H4 (cell line): ENCODE data around the gene MS4A2. TPM values are rescaled to one million over a fixed set of nuclear protein-coding genes. Genes with fewer than 3 reads are reported as not detected.
"Not testable (repeated sequence)": the region's sequence is repeated elsewhere in the genome, so short reads cannot be mapped to it uniquely, and the experiment has no call there.

ENCODE experiments used
- DNase-seq: peaks from one replicate; pipeline ENCODE4 v3.0.0-alpha.2; 2015; ENCODE audit warnings: low spot score
- total RNA-seq: library from RNA; depleted of rRNA; stranded (reverse); fragments of >200 nt; shearing (Covaris generic); gene quantifications from 2 replicates; pipeline ENCODE4 v1.2.3, GENCODE V29; 2014

MS4A2 gene
- total RNA-seq, 1 experiment from 2014 or later = not detected

DNA sequence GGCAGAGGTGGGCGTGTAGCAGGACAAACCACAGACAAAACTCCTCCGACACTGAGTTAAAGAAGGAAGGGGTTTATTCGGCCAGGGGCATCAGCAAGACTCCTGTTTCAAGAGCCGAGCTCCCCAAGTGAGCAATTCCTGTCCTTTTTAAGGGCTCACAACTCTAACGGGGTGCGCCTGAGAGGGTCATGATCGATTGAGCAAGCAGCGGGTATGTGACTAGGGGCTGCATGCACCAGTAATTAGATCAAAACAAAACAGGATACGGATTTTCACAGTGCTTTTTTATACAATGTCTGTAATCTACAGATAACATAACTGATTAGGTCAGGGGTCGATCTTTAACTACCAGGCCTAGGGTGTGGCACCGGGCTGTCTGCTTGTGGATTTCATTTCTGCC lies 12.9 kb downstream of the MS4A2 start:
- not testable (repeated sequence) for DNase-seq

- DNase-seq = not testable (repeated sequence)
These were observed 16.1 kb downstream of the MS4A2 start for GRCh38 chr11:60104471-60105115.

DNA sequence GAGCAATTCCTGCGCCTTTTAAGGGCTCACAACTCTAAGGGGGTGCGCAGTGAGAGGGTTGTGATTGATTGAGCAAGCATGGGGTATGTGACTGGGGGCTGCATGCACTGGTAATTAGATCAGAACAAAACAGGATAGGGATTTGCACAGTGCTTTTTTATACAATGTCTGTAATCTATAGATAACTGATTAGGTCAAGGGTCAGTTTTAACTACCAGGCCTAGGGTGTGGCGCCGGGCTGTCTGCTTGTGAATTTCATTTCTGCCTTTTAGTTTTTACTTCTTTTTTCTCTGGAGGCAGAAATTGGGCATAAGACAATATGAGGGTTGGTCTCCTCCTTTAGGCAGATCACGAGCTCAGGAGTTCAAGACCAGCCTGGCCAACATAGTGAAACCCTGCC lies 20.2 kb downstream of the MS4A2 start:
- not testable (repeated sequence) for DNase-seq

DNA sequence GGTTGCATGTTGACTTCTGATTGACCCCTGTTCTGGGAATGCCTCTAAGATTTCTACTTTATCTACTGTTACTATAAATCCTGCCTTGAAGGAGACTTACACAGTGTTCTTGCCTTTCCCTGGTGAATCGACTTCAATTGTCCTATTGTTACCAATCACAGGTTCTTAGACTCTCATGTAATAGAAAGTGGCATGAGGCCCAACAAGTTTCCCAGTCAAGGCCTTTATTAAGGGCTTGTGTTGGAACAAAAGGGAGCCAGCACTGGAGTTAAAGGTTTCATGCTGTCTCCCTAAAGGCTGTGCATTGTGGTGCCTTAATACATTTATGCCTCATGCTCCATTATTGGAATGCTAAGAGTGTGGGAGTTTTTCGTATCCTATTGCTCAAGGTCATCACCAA lies 23.3 kb downstream of the MS4A2 start:
- DNase-seq = no peak

DNA sequence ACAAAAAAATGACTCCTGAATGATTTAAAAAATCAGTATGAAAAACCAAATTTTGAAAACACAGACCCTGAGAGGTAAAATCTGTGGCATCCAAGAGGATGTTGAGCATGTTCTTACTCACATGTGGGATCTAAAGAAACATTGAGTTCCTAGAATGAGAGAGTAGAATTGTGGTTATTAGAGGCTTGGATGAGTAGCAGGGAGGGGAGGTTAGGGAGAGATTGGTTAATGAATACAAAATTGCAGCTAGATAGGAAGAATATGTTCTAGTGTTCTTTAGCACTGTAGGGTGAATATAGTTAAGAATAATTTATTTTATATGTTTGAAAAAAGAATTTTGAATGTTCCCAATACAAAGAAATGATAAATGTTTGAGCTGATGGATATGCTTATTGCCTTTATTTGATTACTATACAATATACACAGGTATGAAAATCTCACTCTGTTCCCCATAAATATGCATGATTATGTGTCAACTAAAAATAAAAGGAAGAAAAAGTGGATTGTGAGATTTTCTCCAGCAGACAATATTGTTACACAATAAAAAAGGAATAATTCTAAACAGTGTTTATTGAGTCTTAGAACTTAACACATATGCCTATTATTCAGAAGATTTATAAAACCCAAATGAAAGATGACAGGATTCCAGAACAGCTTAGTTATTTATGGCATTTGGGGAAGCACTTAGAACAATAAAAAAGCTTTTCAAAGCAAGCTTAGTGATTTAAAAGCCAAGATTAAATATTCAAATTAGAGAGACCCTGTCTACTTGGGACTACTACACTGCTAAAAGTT lies 28.7 kb downstream of the MS4A2 start:
- DNase-seq = no peak

- no peak for DNase-seq
These were observed 29.9 kb downstream of the MS4A2 start for GRCh38 chr11:60118338-60118737.

- DNase-seq = no peak
These were observed 31.2 kb downstream of the MS4A2 start for GRCh38 chr11:60119710-60120109.

GRCh38 chr11:60121264-60121663 lies 32.8 kb downstream of the MS4A2 start:
- peak; percentile 8 for DNase-seq

DNA sequence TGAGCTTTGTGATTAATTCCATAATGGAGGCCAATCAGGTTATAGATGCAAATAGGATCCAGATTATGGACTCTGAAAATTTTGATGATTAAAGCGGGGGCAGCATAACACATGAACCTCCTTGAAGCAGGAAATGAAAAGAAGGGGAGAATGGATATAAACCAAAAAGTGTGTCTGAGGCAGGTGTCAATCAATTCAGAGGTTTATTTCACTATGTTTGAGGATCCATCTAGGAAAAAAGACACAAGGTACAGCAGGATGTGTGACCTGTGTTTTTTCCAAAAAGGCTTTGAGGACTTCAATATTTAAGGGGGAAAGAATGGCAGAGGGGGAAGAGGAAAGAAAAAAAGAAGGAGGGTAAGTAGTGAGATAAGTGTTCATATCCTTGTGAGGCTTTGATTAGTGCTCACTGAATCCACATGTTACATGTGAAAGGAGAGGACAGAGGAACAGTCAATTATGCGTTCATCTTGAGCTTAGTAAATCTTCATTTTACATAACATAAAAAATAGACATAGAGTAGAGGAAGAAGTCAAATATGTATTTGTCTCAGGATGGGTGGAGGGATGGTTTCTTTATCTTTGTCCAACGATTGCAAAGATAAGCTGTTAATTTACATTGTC lies 34.1 kb downstream of the MS4A2 start:
- no peak for DNase-seq

DNA sequence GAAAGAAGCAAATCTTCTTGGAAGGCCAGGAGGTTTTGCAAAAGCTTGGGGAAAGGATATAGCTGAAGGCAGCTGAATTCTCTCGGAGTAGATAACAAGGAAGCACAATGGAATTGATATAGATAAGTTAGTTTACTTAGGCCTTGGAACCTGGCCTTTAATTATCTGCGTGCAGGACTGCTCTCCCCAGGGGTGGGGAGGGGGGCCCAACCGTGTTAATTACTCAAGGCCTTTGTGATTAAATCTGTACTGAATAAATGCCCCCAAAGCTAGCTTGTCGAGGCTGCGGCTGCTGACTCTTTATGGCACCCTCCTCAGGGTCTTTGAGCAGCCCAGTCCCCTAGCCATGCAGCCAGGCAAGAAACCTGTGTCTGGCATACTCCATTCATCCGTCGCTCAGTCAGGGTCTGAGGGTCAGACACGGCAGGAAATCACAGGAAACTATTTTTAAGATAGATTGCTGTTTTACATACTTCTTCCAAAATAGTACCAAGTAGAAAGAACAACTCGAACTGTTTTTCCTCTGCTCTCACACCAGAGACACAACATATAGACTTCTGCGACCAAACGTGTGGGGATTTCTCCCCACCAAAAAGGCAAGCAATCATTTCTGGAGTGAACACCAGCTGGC lies 36.5 kb downstream of the MS4A2 start:
- DNase-seq = no peak

GRCh38 chr11:60125956-60126585 lies 37.6 kb downstream of the MS4A2 start:
- no peak for DNase-seq

DNA sequence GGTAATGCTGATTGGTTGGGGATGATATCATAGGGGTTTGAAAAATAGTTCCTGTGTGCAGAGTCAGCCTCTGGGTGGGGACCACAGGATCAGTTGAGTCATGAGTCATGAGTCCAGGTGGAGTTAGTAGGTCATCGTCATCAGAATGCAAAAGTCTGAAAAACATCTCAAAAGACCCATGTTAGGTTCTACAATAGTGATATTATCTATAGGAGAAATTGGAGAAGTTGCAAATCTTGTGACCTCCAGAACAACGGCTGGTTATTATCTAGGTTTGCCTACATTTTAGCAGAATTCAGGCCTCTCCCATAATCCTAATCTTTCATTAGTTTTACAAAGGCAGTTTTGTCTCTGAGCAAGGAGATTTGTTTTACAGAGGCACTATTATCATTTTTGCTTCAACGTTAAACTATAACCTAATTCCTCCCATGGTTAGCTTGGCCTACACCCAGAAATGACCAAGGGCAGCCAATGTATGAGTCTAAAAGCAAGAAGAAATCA lies 38.9 kb downstream of the MS4A2 start:
- DNase-seq = no peak

- no peak for DNase-seq
These were observed 39.9 kb downstream of the MS4A2 start for GRCh38 chr11:60128376-60128775.

- not testable (repeated sequence) for DNase-seq
These were observed 40.4 kb downstream of the MS4A2 start for GRCh38 chr11:60128866-60129265.

GRCh38 chr11:60129853-60130252 lies 41.4 kb downstream of the MS4A2 start:
- DNase-seq = no peak

DNA sequence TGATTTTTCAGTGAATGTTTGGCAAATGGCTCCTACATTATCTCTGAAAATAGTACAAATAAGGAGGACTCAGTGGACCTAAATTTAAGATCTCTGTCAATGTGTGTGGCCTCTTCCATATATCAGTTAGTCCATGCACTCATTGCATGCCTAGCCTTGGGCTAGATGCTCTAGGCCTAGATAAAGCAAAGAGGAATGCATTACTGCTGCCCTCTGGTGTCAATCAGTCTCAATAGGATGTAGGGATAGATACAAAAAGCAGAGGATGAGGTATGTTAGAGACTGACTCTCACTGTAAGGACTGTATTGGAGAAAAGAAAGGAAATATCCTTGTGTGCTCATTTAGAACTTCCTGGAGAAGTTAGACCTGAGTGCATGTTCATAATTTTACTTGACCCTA lies 42.0 kb downstream of the MS4A2 start:
- DNase-seq = no peak

DNA sequence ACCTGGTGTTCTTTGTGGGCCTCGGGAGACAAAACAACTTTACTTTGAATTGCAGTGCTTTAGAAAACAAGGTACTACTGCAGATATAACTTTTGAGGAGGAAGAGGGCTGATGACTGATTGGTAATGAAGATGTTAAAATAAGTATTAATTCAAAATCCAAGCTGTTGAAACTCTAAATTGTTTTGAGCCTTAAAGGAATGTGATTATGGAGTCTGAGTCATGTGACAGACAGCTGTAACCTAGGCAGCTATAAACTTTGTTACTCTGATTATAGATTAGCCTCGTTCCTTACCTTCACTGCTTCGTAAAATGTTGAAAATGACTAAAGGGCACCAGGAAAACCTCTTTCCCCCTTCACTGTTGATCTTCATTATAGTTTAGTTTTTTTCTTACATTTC lies 43.4 kb downstream of the MS4A2 start:
- no peak for DNase-seq

- no peak for DNase-seq
These were observed 45.5 kb downstream of the MS4A2 start for GRCh38 chr11:60133917-60134316.

DNA sequence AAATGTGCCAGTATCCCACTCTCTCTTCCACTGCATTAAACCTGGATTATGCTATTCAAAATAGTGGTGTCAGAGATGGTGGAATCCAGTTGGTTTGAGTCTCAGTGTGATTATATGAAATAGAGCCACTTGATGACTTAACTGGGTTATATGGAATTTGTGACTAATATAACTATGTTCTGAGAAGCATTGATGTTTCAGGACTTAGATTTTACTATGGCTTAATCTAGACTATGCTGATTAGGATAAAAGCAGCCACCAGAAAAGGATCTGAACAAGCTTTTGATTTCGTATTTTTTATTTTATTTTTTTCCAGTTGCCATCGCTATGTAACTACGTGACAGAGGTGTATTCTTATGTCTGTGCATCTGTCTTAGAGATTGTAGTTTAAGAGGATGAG lies 55.3 kb downstream of the MS4A2 start:
- no peak for DNase-seq

GRCh38 chr11:60145677-60146076 lies 57.2 kb downstream of the MS4A2 start:
- DNase-seq = no peak
